T47D (cell line): ENCODE results near the gene USP36.

Experiments used
- DNase-seq, 2 experiments: peaks; one replicate each; pipeline versions ENCODE4 v3.0.0 to v3.0.0-alpha.2; 2011 to 2012; ENCODE audit warnings: low read depth in 1 of 2, low spot score in 1 of 2
- JUND ChIP-seq: IDR thresholded peaks from 2 replicates; pipeline ENCODE4 v1.6.1; 2012; ENCODE audit warnings: low read depth
- in situ Hi-C: cut with HindIII; loops from 2 replicates; pipeline ENCODE4 v1.10.0; 2016; ENCODE audit warnings: low sequenced_read_pairs, low pct_unique_long_range_greater_than_20kb

Gene USP36

DNA sequence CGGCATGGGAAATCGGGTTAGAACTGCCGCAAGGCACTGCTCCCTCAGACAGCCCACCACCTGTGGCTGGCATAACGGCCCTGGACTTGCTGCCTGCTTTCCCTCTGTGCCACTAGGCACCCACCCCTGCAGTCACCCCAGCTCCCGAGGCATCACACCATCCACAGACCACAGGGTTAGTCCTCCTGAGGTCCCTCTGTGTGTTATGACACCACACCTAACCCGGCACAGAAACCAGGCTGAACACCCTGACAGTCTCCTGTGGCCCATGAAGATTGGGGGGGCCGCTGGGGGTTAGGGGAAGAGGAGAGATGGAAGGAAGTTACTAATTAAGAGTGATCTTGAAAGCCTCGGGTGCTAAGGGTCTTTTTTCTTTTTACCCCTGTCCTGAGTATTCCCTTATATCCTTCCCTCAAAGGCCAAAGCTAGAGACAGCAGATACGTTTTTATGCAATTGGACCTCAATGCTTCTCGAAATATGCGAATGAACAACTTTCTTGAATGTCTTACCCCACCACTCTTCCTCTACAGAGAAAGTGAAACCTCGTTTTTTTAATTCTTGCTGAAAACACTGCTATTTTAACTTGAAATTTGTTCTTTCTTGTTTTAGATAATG lies 65.5 kb downstream of the USP36 start:
- DNase-seq: no peak
- no peak for TF ChIP-seq JUND
- in situ Hi-C loops: no loop called here

DNA sequence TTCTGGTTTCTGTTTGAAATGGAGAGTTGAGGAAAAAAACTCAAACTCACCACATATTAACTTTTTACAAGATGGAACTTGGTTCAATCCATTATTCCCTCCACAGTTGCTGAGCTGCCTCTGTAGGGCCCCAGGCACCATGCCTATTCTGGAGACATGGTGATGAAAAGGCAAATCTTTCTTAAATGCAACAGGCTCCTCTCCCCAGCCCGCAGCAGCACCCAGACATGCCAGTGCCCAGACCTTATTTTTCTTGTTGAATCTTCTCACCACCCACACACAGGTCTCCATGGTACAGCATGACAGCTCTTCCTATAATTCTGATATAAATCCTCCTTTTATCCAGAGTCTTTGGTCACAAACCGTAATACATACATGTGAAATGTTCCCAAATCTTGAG lies 66.2 kb downstream of the USP36 start:
- no peak for DNase-seq
- no peak for TF ChIP-seq JUND
- in situ Hi-C loops: no loop called here

DNA sequence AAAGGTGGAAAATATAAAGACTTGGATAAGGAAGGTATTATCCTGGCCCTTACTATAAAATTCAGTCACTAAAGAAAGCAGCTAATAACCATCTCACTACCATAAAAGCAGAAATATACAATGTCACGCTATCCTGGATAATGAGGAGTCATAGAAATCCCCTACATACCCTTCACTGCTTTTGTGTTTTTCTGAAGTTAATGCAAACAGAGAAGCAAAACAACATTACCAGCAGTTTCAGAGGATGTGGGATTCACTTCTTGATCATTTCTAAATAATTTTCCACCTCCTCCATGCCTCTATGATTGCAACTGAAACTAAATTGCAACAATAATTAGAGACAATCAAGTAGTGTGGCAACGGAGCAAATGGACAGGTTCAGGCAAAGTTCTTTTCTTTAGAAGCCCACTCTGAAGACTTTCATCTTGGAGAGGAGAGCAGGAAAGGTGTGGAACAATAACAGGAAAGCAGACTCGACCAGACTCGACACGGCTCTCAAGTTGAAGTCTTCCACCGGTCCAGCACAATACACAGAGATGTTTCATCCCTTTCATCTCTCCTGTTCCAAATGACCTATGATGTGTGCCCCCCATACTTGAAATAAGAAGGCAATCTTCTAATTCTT lies 68.7 kb downstream of the USP36 start:
- no peak for DNase-seq
- TF ChIP-seq JUND: no peak
- in situ Hi-C loops: no loop called here

GRCh38 chr17:78769196-78769773 lies 71.3 kb downstream of the USP36 start:
- no peak for TF ChIP-seq JUND
- DNase-seq: peak in 1 of 2 experiments; percentile 59
- in situ Hi-C loops: no loop called here

DNA sequence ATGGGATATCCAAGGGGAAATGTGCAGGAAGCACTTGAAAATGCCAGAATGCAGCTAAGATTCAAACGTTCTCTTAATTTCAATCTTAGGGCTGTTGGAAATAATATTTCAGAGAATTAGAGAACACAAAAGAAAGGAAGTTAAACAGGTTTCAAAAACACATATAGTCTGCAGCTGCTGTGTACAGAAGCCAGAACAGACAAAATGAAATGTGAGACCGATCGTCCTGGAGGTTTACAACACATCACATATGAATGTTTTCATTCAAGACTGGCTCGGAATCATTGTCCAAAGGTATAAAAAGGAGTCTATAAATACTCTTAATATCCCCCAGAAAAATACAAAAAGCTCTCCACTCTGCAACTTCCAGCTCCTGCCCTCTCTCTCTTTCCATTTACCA lies 72.8 kb downstream of the USP36 start:
- TF ChIP-seq JUND: no peak
- DNase-seq: peak in 1 of 2 experiments; percentile 49
- in situ Hi-C loops: no loop called here

- DNase-seq: no peak
These were observed 73.8 kb downstream of the USP36 start for GRCh38 chr17:78766743-78767294.

DNA sequence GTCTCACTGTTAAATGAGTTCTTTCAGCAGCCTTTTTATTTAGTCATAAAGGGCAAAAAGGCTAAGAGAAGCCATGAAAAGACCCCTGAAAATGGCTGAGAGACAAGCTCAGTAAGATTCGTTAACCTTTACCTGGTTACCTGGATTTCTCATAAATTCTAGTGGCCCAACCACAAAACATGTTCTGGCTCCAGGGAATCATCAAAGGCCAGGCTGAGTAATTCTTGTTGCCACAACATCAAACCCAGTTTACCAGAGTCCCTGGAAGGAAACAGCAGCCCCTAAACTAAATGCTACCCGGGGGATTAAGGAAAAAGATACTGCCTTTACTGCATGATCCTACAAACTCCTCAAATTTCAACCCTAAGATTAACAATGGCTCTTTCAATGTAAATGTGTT lies 74.4 kb downstream of the USP36 start:
- no peak for TF ChIP-seq JUND
- no peak for DNase-seq
- in situ Hi-C loops: no loop called here

More at GRCh38 chr17:78766743-78767294, 73.8 kb downstream of the USP36 start:
- no peak for TF ChIP-seq JUND
- in situ Hi-C loops: no loop called here

- DNase-seq: no peak
- in situ Hi-C loops: no loop called here
- TF ChIP-seq JUND: no peak
These were observed 74.8 kb downstream of the USP36 start for GRCh38 chr17:78765821-78766220.

GRCh38 chr17:78764871-78765270 lies 75.7 kb downstream of the USP36 start:
- in situ Hi-C loops: no loop called here
- DNase-seq: no peak
- TF ChIP-seq JUND: no peak

GRCh38 chr17:78763561-78763960 lies 77.1 kb downstream of the USP36 start:
- in situ Hi-C loops: no loop called here
- no peak for TF ChIP-seq JUND
- no peak for DNase-seq

DNA sequence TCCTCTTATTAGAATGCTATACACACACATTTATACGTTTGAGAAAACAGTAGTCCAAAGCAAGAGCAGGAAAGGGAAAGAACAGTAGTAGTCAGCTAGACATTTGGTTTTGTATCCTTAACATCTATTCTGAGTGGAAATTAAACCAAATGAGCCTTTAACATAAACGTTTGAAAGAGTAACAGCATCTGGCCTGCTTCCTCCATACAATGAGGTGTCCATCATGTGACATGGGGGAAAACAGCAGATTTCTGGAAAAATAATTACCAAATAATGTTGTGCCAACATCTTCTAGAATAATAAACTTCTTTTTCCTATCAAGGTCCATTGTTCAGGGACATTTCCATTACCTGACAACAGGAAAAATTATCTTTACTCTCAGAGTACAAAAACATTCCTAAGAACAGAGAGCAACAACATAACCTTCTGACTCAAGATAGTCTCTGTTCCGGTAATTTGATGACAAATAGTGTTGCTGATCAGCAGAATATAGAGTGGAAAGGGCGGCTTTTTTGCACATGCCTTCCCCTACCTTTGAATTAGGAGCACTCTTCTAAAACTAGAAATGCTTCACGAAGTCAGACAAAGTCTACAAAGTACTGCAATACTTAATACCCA lies 78.7 kb downstream of the USP36 start:
- in situ Hi-C loops: no loop called here
- TF ChIP-seq JUND: no peak
- no peak for DNase-seq

- TF ChIP-seq JUND: no peak
- no peak for DNase-seq
- in situ Hi-C loops: no loop called here
These were observed 80.7 kb downstream of the USP36 start for GRCh38 chr17:78759969-78760352.

DNA sequence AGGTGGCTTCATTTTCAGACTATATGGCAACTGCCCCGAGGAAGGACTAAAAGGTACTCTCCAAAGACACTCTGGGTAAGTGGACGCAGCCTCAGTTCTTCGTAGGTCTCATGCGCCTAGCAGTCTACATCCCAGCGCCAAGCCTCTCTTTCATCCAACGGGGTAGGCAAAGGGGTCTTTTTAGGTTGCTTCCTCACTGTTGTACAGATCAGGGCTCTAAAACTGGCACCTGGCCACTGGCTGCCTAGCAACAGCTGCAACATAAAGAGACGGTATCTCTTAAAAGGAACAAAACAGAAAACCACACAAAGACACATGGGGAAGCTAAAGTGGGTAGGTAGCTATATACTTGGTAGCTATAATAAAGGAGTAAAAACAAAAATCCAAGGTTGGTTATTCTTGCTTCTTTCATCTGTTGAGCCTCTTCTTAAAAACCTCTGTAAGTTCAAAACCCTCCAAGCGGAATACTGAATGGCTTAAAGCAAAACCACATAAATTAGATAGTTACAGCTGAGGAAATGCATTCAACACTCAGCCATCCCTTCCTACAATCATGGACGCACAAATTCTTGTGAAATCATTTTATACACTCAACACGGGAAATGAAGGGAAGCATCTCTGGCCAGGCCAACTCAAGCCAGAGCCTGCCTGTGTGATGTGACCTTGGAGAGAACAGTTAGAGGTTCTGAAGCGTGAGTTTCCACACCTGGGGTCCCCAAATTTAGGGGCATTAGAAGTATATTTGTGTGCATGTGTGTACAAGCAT lies 81.2 kb downstream of the USP36 start:
- in situ Hi-C loops: no loop called here
- TF ChIP-seq JUND: no peak
- DNase-seq: peak in 1 of 2 experiments; percentile 39
